Upper lobe of left lung (tissue), 4 donors: ENCODE results near the gene STX1B.

Source experiments
- CTCF ChIP-seq, 6 experiments: fragments of 450-650 bp in 4 of 6; fragments of 200-600 bp in 2 of 6; sonication (generic) in 2 of 6; IDR thresholded peaks; one replicate each; pipeline ENCODE4 v1.5.1; 2016 to 2019; ENCODE audit warnings: antibody characterized with exemption in 6 of 6
- EP300 ChIP-seq, 4 donors: sonication (generic); formaldehyde crosslinking; IDR thresholded peaks; one replicate each; pipeline ENCODE4 v1.5.1; 2017; ENCODE audit warnings: antibody characterized with exemption in 4 of 4, control low read depth in 2 of 4
- POLR2A ChIP-seq, 4 donors: fragments of 450-650 bp; IDR thresholded peaks; one replicate each; pipeline ENCODE4 v1.5.1; 2016 to 2017; ENCODE audit warnings: antibody characterized with exemption in 4 of 4, mild to moderate bottlenecking in 2 of 4

- TF ChIP-seq EP300 (IDR thresholded peaks at IDR 0.05): no peak
- peak; percentile 86 to 96 (median 92) for TF ChIP-seq CTCF (IDR thresholded peaks at IDR 0.05)
- no peak for TF ChIP-seq POLR2A (IDR thresholded peaks at IDR 0.05)
These were observed 68.6 kb downstream of the STX1B start for GRCh38 chr16:30941600-30942425.
